Glomerular endothelial cell (primary cell): Measurements from ENCODE around the gene SLC22A31. TPM values are rescaled to one million over a fixed set of nuclear protein-coding genes. Genes with fewer than 3 reads are reported as not detected.

Source experiments
- DNase-seq: peaks from one replicate; pipeline ENCODE4 v3.0.0-alpha.2; 2011; ENCODE audit warnings: low read depth, low spot score; ENCODE audit errors: extremely low read depth
- total RNA-seq: library from RNA; depleted of rRNA; stranded (reverse); fragments of >200 nt; gene quantifications from 2 replicates; pipeline ENCODE4 v1.2.3, GENCODE V29; 2015

SLC22A31 gene
- total RNA-seq, 1 donor from 2014 or later = not detected

DNA sequence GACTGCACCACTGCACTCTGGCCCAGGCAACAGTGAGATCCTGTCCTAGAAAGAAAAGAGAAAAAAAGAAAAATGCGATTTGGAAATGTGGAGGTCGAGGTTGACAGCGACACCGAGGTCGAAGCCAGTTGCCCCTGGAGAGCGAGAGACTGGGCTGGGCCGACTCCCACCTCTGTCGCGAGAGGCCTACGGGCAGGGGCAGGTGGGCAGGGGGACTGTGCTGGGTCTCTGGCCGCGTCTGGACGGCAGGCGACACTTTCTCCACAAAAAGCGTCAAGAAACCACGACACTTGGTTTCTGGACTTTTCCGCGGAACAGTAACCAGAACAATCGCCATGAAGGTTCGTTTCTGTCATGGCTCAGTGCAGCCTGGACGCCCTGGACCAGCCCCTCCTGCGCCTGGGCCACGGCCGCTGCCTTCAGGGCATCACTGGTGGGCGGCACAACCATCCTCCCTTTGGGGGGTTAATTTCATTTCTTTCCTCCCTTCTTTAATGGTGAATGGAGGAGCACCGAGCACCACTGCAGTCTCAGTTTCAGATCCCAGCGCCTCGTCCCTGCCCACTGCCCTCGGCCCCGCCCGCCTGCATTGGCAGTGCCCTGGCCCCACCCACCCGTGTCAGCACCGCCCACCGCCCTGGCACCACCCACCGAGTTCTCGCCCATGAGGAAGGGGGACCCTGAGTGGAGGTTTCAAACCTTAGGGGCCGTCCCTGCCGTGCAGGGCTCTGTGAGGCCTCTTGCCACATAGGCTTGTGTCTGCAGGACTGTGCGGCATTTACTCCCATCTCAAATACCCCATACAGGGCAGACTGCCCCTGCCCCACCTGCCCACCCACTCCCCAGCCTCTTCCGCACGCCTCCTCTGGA lies 47.3 kb downstream of the SLC22A31 start:
- DNase-seq = no peak

GRCh38 chr16:89150981-89151380 lies 49.4 kb downstream of the SLC22A31 start:
- no peak for DNase-seq

- DNase-seq = no peak
Measured at GRCh38 chr16:89150090-89150835, 50.1 kb downstream of the SLC22A31 start.

DNA sequence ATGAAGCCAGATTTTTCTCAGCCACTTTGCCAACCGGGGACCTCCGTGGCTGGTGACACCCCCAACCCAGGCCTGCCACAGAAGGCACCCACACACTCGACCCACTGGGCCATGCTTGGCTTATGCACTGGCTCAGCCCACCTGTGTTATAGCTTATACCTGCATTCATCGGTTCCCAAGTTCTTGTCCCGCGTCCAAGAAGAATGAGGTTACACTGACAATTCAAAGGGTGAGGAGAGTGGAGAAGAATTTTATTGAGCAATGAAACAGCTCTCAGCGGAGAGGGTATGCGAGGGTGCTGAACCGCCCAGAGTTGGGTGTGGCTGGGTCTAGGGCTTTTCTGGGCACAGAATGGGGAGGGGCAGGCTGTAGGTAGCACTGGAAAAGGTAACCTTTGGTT lies 51.0 kb downstream of the SLC22A31 start:
- DNase-seq = no peak

DNA sequence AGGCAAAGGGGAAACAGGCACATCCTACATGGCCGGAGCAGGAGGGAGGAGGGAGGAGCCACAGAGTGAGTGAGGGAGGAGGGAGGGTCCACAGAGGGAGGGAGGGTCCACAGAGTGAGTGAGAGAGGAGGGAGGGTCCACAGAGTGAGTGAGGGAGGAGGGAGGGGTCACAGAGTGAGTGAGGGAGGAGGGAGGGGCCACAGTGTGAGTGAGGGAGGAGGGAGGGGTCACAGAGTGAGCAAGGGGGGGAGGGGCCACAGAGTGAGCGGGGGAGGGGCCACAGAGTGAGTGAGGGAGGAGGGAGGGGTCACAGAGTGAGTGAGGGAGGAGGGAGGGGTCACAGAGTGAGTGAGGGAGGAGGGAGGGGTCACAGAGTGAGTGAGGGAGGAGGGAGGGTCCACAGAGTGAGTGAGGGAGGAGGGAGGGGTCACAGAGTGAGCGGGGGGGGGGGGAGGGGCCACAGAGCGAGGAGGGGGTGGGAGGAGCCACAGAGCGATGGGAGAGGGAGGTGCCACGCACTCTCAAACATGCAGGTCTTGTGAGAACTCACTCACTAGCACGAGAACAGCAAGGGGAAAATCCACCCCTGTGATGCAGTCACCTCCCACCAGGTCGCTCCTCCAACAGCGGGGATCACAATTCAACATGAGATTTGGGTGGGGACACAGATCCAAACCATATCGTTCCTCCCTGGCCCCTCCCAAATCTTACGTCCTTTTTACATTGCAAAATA lies 53.1 kb downstream of the SLC22A31 start:
- no peak for DNase-seq

DNA sequence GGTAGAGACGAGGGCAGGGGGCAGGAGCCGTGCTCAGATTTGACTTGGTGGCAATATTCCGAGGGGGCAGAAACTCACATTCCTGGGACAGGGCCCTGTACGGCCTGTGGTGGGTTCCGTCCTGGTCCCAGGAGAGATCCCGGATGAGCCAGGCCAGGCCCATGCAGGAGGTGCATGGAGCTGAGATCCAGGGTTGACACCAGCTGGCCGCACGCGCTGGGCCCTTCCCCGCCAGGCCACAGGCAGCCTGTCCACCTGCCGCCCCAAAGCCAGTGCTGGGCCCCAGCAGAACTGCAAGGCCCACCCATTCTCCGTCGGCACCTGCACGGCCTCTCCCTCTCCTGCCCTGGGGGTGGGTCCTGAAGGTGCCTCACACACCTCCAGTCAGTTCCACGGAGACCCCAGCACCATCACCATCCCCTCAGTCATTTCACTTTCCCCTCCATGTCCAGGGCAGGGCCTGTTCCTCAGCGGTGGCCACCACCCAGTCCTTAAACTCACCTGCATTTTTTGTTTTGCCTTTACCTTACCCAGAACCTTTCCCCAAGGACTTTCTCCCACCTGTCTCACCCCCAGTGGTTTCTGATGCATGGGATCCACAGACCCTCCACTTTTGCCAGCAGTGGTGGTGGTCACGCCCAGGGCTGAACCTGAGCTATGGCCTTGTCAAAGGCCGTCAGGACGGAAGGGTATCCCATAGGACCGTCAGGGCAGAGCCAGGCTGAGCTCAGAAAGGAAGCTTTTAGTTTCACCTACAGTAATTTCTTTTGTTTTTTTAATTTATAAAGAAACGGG lies 53.9 kb downstream of the SLC22A31 start:
- DNase-seq = no peak

Other genes with a start within 250 kb of the SLC22A31 start
- 0.05 and 0.23 TPM in 2 replicates for gene CBFA2T3, start 223.3 kb downstream of the SLC22A31 start, total RNA-seq
- 21.7 and 27.0 TPM in 2 replicates for gene ACSF3, start 106.7 kb downstream of the SLC22A31 start, total RNA-seq
- gene CDH15, start 28.8 kb downstream of the SLC22A31 start, total RNA-seq = 0.06 TPM in 1 of 2 replicates, not detected in the other
- gene ZNF778, start 17.2 kb upstream of the SLC22A31 start, total RNA-seq = 7.9 and 10.6 TPM in 2 replicates